ENCODE measurements around the gene TNFRSF13B. TPM values are rescaled to one million over a fixed set of nuclear protein-coding genes. Genes with fewer than 3 reads are reported as not detected.
"Not testable (repeated sequence)": the region's sequence is repeated elsewhere in the genome, so short reads cannot be mapped to it uniquely, and the experiment has no call there.

TNFRSF13B gene
- total RNA-seq, 1 experiment from 2014 or later, result not detected

DNA sequence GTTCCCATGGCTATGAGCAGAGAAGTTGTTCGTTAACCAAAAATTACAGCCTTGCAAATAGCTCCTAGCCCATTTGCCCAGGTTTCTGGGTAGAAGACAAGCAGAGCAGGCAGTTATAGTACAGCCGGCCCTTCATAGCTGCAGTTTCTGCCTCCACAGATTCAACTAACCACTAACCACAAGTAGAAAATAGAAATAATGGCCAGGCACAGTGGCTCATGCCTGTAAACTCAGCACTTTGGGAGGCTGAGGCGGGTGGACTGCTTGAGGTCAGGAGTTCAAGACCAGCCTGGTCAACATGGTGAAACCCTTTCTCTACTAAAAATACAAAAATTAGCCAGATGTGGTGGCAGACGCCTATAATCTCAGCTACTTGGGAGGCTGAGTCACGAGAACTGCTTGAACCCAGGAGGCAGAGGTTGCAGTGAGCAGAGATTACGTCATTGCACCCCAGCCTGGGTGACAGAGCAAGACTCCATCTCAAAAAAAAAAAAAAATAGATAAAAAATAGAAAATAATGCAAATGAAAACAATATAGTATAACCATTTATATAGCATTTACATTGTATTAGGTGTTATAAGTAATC lies 7.4 kb upstream of the TNFRSF13B start:
- H3K27me3 ChIP-seq (ENCODE audit: insufficient read depth, low read length); H3K9me2 ChIP-seq (ENCODE audit: insufficient read depth); ATAC-seq; H4K20me1 ChIP-seq (ENCODE audit: insufficient read depth); DNase-seq (ENCODE audit: low read depth, low spot score); H3K9ac ChIP-seq (ENCODE audit: low read length); POLR2A ChIA-PET; H2AFZ ChIP-seq (ENCODE audit: low read depth, low read length, poor library complexity, severe bottlenecking); RAD21 ChIA-PET (ENCODE audit: low non-redundant PET in 1 of 2, low total read pairs in 2 of 2, uncharacterized antibody in 2 of 2, unreplicated experiment in 2 of 2); H3K4me2 ChIP-seq (ENCODE audit: low read length); H3K36me3 ChIP-seq (ENCODE audit: control insufficient read depth in 1 of 2, insufficient read depth in 2 of 2, low read length in 2 of 2); H3K9me3 ChIP-seq (ENCODE audit: control insufficient read depth in 1 of 2, insufficient read depth in 1 of 2, low read depth in 1 of 2, low read length in 2 of 2); intact Hi-C loops (cut with micrococcal nuclease); H3K4me3 ChIP-seq (replicated peaks in 1 of 2; ENCODE audit: low read depth in 1 of 2, low read length in 2 of 2); H3K4me1 ChIP-seq (ENCODE audit: control insufficient read depth in 1 of 2, insufficient read depth in 2 of 2, low read length in 2 of 2); H3K27ac ChIP-seq (ENCODE audit: low read depth, low read length); H3K79me2 ChIP-seq (ENCODE audit: insufficient read depth, low read length); BruUV-seq (replicated peaks): not testable (repeated sequence)
- CTCF ChIA-PET, result interaction anchor here (1.9 kb wide), 1 partner anchor 12 kb away, joined by 6 read pairs; no protein-coding TSS in a partner anchor

DNA sequence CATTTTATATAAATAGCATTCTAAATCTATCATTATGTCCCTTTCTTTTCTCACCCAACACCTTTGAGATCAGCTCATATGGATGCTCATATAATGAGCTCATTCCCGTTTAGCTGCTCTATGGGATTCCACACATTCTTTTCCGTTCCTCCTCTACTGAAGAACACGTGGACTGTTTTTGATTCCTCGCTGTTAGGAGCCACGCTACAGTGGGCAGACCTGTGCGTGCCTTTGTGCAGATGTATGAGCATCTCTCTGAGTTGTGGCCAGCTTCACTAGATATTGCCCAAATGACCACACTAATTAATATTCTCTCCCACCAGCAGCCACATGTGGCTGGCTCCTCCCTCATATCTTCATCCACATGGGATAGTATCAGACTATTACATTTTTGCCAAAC lies 6.0 kb upstream of the TNFRSF13B start:
- TF ChIP-seq EZH2phosphoT487 (IDR thresholded peaks at IDR 0.05; ENCODE audit: borderline replicate concordance), result no peak
- TF ChIP-seq RAD21 (IDR thresholded peaks at IDR 0.05; ENCODE audit: low read depth), result no peak
- TF ChIP-seq ZNF274 (IDR thresholded peaks at IDR 0.05; ENCODE audit: low read depth, low read length), result no peak
- TF ChIP-seq, protein P1, sequence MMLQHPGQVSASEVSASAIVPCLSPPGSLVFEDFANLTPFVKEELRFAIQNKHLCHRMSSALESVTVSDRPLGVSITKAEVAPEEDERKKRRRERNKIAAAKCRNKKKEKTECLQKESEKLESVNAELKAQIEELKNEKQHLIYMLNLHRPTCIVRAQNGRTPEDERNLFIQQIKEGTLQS (IDR thresholded peaks at IDR 0.05), result no peak
- no peak for TF ChIP-seq CBX3 (IDR thresholded peaks at IDR 0.05; ENCODE audit: low read depth)
- POLR2A ChIA-PET, result no interaction called here
- Histone ChIP-seq H3K4me3 (replicated peaks in 1 of 2; ENCODE audit: low read depth in 1 of 2, low read length in 2 of 2) (no peak overlapping the region), H3K4me1 (ENCODE audit: control insufficient read depth in 1 of 2, insufficient read depth in 2 of 2, low read length in 2 of 2) (peaks cover 0 to 7% of the 10 kb centered on the region in 2 experiments; a peak in 1 of 4 replicates), H3K27me3 (ENCODE audit: insufficient read depth, low read length) (no peaks in the 10 kb centered on the region; the same call in 1 of the 2 replicates), H4K20me1 (ENCODE audit: insufficient read depth) (no peaks in the 10 kb centered on the region), H2AFZ (ENCODE audit: low read depth, low read length, poor library complexity, severe bottlenecking) (no peak overlapping the region), H3K9me2 (ENCODE audit: insufficient read depth) (no peaks in the 10 kb centered on the region), H3K79me2 (ENCODE audit: insufficient read depth, low read length) (no peaks in the 10 kb centered on the region), H3K9ac (ENCODE audit: low read length) (no peak overlapping the region), H3K9me3 (ENCODE audit: control insufficient read depth in 1 of 2, insufficient read depth in 1 of 2, low read depth in 1 of 2, low read length in 2 of 2) (no peaks in the 10 kb centered on the region), H3K36me3 (ENCODE audit: control insufficient read depth in 1 of 2, insufficient read depth in 2 of 2, low read length in 2 of 2) (no peaks in the 10 kb centered on the region), H3K27ac (ENCODE audit: low read depth, low read length) (no peak overlapping the region), H3K4me2 (ENCODE audit: low read length) (no peak overlapping the region)
- RAD21 ChIA-PET (ENCODE audit: low non-redundant PET in 1 of 2, low total read pairs in 2 of 2, uncharacterized antibody in 2 of 2, unreplicated experiment in 2 of 2), result no interaction called here
- no TSS peak for BruUV-seq (replicated peaks)
- intact Hi-C loops (cut with micrococcal nuclease), result no loop called here
- DNase-seq (ENCODE audit: low read depth, low spot score) (no peak), ATAC-seq (no peak)
- CTCF ChIA-PET, result no interaction called here
